GM23248 (cell line): ENCODE results near the gene HMGXB3.

Experiments used
- EZH2 ChIP-seq: fragments of 200-600 bp; sonication (generic); IDR thresholded peaks from 2 replicates; pipeline ENCODE4 v1.6.1; 2018; ENCODE audit warnings: antibody characterized with exemption, mild to moderate bottlenecking; ENCODE audit not compliant: insufficient read depth, poor library complexity, severe bottlenecking
- EZH2phosphoT487 ChIP-seq: fragments of 200-600 bp; sonication (generic); IDR thresholded peaks from 2 replicates; pipeline ENCODE4 v1.6.1; 2018; ENCODE audit warnings: antibody characterized with exemption, moderate library complexity, mild to moderate bottlenecking, low read depth; ENCODE audit not compliant: insufficient read depth

DNA sequence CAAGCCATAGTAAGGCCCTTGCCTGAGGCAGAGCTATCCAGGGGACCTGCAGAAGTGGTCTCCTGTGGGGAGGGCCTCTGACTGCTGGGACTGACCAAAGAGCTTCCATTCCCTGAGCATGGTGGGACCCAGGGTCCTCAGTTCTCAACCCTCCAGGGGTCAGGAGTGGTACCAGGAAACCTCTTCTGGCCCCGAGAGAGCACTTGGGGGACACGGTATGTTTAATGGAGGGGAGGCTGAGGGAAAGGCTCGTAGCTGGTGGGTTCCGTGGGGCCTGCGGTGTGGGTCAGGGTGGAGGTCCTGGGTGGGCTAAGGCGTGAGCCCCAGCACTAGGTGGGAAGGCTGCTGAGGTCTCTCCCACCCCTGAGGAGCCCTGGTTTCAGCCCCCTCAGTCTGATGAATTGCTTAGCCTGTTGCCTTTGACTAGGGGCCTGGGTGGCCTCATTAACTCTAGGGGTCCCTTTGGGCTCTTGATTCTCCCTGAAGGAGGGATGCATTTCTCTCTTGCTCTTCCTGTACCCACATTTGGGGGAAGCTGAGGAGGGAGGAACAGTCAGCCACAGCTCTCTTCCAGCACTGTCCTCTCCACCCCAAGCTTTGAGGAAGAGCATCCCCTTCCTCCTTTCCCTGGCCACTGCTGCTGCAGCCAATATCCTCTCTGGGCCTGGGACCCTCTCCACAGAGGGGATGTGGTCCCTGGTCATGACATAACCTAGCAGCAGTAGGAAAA lies 51.9 kb downstream of the HMGXB3 start:
- TF ChIP-seq EZH2phosphoT487 (no peak), EZH2 (no peak)
